B cell (primary cell): Measurements from ENCODE around the gene ZNF326.

Source experiments
- CTCF ChIP-seq: fragments of 200-600 bp; IDR thresholded peaks from one replicate; pipeline ENCODE4 v1.8.0; 2022; ENCODE audit warnings: antibody characterized with exemption, mild to moderate bottlenecking
- EZH2 ChIP-seq: IDR thresholded peaks from 2 replicates; pipeline ENCODE4 v1.6.1; 2012; ENCODE audit warnings: borderline replicate concordance, low read depth, mild to moderate bottlenecking, moderate library complexity, low read length; ENCODE audit not compliant: insufficient read depth, poor library complexity, severe bottlenecking

- no peak for TF ChIP-seq CTCF
- TF ChIP-seq EZH2 = no peak
Observed at GRCh38 chr1:89962742-89963075, 32.2 kb upstream of the ZNF326 start.
